Cortex of kidney (tissue), 1 donor: ENCODE measurements around the gene SLC49A3.
"Not testable (repeated sequence)": the region's sequence is repeated elsewhere in the genome, so short reads cannot be mapped to it uniquely, and the experiment has no call there.

Source experiments
- DNase-seq: peaks from one replicate; lab custom pipeline; 2025; lab: John Stamatoyannopoulos, UW

SLC49A3 gene

DNA sequence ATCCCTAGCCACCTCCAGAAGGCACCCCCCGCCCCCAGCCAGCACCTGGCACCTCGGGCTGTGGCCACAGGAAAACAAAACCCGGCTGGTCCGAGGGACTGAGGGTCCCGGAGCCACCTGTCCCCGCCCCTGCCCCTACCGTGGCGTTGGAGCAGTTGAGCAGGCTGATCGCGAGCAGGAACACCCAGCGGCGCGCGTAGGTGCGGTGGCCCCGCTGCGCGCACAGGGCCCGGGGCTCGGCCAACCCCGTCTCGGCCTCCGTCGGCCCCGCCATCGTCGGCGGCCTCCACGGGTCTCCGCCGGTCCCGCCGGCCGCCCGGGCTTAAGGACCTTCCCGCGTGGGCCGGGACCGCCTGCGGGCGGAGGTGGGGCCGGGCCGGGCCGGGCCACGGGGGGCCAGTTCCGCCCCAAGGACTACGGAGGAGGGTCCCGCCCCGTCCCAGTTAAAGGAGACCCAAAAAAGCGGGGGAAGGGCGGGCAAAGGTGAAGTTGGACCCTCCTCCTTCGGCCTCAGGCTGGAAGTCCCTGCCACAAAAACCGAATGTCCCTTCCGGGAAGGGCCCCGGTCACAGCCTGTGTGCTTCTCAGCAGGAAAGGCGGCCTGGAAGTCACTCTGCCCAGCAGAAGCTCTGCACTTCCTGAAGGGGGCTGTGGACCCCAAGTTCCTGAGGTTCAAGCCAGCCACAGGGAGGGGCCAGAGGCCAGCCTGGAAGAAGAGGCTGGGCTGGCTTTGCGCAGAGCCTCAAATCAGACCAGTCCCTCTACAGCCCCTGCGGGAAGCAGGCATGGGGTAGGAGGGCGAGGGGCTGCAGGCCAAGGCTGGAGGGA, at the start of gene SLC49A3:
Gene SLC49A3, minus strand, starts transcription at position 298 of the 828 bp plus-strand sequence. Its CDS starts 24 bp downstream, at position 274.
- DNase-seq = no peak

DNA sequence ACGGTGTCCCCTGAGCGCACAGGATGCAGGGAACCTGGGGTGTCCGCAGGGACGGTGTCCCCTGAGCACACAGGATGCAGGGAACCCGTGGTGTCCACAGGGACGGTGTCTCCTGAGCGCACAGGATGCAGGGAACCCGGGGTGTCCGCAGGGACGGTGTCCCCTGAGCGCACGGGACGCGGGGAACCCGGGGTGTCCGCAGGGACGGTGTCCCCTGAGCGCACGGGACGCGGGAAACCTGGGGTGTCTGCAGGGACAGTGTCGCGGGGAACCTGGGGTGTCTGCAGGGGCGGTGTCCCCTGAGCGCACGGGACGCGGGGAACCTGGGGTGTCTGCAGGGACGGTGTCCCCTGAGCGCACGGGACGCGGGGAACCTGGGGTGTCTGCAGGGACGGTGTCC, 47.6 kb upstream of the SLC49A3 start:
- DNase-seq = not testable (repeated sequence)

DNA sequence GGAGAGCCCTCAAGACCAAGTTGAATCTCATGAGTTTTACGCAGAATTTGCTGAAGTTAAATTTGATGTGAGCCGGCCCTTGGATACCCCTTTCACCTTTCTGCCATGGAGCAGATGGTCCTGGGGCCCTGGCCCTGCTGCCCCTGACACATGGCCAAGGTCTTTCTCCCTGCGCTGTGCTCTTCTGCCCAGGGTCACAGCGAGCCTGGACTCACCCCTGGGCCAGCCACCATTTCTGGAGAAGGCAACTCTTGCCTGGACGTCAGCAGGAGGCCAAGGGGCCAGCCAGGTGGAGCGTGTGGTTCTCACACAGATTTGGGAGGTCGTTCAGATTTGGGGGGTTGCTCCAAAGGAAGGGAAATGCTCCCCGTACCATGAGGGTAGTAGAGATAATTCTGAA, 46.6 kb upstream of the SLC49A3 start:
- no peak for DNase-seq

DNA sequence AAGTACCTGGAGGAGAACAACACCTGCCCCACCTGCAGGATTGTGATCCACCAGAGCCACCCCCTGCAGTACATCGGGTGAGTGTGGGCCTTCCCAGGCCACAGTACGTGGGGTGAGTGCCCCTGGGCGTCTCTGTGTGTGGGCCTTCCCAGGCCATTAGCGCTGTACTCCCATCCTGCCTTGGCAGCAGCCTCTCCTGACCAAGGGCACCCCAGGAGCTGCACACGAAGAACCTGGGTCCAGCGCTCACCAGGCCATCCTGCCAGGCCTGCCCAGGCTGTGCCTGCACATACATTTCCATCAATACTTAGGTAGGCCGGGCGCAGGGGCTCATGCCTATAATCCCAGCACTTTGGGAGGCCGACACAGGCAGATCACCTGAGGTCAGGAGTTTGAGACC, 46.0 kb upstream of the SLC49A3 start:
- no peak for DNase-seq

DNA sequence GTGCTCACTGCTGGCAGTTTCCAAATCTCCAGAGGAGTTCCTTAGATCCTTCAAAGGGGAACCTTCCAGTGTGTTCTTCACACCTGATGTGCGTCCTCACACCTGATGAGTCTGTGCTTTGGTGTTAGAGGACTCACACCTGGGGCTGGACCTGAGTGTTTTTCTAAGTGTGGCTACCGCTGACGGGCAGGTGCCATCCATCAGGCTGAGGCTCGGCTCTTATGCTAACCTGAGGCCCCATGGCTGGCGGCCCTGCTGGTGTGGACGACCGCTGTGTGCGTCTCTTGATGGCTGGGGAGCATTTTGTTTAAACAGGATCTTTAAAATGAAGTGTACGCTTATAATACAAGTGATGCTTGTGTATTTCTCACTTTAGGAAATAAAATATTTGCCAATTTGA, 45.1 kb upstream of the SLC49A3 start:
- no peak for DNase-seq

DNA sequence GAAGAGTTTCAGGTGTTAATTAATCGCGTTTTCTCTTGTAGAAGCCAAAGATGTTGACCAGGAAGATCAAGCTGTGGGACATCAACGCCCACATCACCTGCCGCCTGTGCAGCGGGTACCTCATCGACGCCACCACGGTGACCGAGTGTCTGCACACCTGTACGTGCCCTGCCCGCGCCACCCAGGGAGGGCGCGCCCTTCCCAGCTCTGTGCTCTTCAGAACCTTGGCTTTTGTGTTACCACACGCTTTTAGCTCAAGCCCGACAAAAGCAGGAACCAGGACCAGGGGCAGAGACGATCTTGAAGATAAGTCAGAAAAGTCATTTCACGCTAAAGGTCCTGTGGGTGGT, 44.7 kb upstream of the SLC49A3 start:
- no peak for DNase-seq

DNA sequence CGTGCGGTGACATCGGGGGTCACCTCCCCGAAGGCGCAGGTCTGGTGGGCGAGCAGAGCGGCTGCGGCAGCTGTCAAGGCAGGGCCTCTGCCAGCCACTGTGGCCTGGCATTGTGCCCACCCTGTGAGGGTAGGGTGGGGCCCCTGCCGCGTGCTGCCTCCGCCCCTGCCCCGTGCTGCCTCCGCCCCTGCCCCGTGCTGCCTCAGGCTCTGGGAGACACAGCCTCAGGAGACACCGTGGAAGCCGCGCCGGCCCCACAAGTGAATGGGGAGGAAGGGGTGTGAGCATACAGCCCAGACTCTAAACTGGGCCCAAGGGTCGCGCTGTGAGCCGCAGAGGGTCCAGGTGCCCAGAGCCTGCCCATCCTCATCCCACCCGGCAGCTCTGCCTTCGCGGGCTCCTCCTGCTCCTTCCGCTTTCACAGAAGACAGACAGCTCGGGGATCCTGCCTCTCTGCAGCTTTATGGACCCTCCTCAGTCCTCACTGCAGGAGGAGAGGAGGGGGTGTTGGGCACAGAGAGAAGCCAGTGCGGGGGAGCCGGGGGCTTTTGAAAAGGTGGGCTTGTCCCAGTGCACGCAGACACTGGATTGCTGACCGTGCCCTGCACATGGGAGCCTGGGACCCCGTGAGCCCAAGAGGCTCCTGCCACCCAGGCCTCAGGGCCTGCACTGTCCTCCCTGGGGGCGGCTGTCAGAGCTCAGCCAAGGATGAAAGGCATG, 44.1 kb upstream of the SLC49A3 start:
- DNase-seq = no peak

DNA sequence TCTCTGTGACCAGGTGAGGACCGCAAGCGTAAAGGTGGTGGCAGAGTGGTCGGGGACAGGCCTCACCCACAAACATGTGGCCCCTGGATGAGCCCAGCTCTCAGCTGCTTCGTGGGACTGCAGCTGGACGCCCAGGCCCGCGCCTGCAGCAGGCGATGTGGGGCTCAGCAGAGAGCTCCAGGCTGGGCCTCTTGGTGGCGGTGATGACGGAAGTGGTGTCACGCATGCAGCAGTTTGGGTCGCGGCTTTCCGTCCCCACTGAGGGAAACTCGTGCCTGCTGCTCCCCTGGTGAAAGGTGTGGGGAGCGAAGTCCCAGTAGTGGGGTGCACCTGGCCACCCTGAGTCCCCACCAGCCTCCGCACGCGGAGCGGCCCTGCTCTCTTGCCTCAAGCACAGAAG, 43.5 kb upstream of the SLC49A3 start:
- no peak for DNase-seq

DNA sequence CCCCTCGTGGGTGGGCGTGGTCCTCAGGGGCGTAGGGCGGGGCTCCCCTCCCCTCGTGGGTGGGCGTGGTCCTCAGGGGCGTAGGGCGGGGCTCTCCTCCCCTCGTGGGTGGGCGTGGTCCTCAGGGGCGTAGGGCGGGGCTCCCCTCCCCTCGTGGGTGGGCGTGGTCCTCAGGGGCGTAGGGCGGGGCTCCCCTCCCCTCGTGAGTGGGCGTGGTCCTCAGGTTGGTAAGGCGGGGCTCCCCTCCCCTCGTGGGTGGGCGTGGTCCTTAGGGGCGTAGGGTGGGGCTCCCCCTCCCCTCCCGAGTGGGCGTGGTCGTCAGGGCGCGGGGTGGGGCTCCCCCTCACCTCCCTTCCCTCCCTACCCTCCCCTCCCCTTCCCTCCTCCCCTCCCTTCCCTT, 43.0 kb upstream of the SLC49A3 start:
- not testable (repeated sequence) for DNase-seq

DNA sequence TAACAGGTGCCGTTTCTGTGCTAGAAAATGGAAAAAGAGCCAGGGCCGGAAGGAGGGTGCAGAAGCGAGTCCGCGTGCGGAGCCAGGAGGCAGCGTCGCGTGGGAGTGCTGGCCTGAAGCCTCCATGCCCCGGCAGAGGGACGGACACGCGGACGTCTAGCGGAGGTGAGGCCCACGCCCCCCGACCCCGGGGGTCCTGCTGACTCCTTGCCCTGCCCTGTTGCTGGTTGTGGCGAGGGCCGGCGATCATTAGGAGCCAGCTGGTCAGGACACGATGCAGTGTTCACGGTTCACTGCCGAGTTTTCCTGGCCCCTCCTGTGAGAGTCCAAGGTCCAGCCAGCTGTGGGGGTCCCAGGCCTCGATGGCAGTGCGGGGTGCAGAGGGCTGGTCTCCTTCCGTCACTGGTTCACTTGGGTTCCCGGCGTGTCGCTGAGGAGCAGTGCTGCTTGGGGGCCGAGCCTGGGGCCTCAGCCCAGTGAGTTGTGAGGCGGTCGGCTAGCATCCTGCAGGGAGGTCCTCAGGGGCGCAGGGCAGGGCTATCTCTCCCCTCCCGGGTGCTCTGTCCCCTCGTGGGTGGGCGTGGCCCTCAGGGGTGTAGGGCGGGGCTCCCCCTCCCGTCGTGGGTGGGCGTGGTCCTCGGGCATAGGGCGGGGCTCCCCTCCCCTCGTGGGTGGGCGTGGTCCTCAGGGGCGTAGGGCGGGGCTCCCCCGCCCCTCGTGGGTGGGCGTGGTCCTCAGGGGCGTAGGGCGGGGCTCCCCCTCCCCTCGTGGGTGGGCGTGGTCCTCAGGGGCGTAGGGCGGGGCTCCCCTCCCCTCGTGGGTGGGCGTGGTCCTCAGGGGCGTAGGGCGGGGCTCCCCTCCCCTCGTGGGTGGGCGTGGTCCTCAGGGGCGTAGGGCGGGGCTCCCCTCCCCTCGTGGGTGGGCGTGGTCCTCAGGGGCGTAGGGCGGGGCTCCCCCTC, 42.3 kb upstream of the SLC49A3 start:
- not testable (repeated sequence) for DNase-seq

DNA sequence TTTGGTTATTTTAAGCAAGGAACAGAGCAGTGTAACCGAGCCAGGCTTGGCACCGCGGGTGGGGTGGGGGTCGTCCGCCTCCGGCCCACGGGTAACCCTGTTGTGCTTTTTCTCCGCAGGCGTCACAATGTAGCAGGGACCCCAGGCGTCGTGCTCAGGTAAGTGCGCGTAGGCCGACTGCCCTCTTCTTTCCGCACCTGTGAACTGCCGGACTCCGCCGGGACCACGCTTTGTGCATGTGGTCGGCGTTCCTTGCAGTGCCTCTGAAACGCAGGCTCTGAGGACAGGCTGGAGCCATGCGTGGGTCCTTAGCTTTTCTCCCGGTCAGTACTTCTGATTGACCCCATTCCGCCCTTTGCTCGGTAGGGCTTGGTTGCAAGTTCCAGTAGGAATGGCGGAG, 41.6 kb upstream of the SLC49A3 start:
- no peak for DNase-seq

DNA sequence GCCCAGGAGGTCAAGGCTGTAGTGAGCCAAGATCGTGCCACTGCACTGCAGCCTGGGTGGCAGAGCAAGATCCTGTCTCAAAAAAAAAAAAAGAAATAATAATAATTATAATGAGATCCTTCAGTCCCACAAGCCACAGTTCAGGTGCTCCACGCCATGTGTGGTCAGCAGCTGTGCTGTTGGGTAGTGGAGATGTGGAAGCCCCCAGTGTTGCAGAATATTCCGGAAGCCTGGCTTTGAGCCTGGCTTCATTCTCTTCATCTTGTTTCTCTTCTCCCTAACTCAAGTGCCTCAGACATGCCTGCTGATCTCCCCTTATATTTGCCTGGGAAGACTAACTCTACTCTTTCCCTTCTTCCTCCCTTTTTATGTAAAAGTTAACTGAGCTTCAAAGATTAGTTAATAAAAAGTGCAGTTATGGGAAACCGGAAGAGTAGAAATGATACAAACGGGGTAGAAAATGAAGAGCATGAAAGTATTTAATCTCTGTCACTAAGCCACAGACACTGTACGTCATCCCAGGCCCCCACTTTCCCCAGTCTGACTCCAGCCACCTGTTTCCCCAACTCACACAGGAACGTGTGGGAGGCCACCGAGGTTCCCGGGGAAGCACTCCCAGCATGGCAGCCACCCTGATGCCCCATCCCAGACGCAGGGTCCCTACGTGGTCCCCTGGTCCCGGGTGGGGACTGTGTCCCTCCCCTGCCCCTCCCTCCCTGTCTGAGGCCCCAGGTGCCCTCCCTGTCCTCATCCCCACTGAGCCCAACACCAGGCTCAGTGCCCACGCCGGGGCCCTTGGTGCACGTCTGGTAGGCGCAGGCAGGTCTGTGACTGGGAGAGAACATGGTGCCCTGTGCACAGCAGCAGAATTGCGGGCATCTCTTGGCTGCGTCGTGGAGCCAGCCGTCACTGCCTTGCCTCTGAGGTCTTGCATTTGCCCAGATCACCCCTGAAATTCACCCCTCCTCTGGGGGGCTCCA, 40.7 kb upstream of the SLC49A3 start:
- DNase-seq = no peak

DNA sequence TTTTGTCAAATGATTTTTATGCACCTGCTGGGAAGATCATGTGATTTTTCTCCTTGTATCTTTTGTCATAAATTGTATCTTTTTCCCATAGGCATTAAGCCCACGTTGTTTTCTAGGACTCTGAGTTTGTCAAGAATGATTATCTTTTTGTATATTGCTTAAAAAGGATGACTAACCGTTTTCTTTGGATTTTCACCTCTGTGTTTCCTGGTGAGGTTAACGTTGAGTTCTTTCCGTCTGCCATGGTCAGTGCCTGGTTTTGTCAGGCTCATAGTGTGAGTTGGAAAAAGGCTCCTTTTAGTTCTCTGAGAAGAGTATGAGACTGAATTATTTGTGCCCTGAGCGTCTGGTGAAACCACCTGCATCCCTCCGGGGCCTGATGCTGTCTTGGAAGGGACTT, 38.6 kb upstream of the SLC49A3 start:
- no peak for DNase-seq

DNA sequence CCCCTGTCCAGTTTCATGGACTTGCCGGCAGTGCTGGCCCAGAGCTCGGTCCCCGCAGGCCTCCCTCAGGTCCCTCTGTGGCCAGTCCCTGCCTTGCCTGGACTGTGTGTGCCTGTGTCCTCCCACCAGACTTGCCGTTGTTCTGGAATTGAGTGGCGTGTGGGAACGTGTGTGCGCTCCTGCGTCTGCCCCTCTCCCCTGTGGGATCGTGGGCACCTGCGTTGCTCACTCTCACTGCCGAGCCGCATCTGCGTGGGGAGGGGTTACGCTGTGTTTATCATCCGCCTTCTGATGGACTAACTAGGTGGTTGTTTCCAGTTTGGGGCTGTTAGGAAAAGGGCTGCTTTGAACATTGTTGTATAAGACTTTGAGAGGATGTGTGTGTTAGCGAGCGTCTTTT, 37.9 kb upstream of the SLC49A3 start:
- no peak for DNase-seq

DNA sequence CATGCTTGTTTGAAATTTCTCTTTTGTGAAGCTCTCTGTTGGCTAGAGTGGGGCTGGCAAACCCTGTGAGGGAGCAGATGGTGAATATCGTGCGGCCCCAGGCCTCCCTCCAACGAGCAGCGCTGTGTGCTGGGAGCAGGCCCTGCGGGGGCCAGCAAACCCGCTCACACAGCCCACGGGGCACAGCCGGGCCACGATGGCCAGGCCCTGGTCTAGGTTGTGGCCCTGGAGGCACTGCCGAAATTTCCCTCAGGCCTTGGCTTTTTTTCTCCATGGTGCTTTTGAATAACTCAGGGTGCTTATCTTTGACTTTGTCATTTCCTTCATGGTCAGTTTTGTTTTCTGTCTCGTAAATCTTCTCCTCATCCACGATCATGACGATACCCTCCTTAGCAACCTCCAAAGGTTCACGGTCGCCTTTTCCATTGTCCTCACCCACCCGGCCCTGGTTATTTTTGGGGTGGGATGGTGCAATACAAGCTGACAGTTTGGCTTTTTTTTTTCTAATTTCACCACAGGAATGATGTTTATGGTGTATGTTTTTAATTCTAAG, 37.4 kb upstream of the SLC49A3 start:
- DNase-seq = no peak

DNA sequence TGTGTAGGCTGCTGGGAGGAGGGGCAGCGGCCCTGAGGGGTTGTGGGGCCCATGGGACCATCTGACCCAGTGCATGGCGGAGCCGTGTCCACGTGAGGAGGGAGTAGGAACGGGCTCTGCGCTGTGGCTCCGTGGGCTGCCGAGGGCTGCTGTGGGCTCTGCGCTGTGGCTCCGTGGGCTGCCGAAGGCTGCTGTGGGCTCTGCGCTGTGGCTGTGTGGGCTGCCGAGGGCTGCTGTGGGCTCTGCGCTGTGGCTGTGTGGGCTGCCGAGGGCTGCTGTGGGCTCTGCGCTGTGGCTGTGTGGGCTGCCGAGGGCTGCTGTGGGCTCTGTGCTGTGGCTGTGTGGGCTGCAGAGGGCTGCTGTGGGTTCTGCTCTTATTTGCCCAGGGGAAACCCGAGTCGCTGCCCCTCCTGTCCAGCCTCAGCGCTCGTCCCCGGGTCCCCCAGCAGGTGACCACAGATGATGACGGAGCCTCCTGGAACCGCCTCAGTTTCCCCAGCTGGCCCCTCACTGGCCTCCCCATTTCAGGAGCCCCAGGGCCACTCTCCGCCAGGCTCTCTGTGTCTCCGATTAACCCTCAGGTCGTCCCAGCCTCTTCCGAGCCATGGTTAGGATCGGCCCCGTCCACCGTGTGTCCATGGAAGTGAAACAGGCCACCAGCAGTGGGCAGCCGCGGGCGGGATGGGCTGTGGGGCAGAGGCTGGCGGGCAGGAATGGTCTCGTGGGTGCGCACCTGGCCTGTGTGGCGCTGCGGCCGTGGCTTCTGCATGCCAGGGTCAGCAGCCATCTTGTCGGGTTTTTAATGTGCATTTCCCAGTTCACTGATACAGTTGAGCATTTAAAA, 36.7 kb upstream of the SLC49A3 start:
- no peak for DNase-seq

DNA sequence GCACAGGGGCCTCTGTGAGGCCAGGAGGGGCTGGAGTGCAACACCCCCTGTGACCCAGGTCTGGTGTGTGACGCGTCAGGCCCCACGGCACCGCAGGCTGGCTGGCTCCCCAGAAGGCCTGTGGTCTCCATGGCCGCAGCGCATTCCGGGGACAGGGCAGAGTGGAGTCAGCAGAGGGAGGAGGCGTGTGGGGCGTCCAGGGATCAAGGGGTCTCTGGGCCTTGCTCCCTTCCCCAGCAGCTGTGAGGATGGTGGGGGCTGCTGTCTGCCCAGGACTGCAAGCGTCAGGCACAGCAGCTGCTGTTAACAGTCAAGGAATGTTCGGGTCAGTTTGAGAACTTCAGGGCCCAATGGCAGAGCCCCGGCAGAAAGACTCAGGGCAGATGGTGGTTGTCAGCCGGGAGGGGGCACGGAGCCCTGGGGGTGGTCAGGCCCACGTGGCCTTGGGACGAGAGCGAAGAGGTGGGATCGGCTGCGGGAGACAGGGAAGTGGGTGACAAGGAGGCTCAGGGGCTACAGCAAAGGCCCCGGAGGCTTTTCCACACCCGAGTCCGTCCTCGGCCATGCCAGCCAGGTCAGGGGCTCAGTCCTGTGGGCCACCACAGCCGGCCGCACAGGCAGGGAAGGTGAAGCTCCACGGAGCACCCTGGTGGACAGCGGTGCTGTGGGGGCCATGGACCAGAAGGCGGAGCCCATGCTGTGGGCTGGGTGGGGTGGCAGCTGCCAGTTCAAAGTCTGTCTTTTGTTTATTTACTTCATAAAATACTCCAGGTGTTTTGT, 35.0 kb upstream of the SLC49A3 start:
- no peak for DNase-seq

DNA sequence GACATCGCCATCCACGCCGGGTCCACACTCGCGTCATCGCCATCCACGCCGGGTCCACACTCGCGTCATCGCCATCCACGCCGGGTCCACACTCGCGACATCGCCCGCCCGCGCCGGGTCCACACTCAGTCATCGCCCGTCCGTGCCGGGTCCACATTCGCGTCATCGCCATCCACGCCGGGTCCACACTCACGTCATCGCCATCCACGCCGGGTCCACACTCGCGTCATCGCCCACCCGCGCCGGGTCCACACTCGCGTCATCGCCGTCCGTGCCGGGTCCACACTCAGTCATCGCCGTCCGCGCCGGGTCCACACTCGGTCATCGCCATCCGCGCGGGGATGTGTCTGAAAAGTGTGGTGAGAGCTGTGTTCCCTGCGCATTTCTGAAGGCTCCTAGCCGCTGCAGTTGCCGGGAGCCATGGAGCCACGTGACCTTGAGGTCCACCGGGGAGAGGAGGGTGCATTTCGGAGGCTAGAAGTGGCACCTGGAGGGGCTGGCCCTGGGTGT, 34.0 kb upstream of the SLC49A3 start:
- DNase-seq = no peak

DNA sequence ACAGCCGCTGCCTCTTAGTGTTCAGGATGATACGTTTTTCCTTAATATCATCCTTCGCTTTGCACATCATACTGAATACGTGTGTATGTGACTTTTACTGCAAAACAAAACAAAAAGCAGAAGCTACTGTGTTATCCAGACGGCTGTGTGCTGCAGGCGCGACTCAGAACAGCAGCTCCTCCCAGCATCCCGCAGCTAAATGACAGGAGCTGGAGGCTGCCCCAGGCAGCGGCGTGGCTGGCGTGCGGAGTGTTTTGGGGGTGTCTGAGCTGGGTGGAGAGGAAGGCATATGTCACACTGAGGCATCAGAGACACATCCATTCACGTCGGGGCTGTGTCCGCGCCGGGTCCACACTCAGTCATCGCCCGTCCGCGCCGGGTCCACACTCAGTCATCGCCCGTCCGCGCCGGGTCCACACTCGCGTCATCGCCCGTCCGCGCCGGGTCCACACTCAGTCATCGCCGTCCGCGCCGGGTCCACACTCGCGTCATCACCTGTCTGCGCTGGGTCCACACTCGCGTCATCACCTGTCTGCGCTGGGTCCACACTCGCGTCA, 33.3 kb upstream of the SLC49A3 start:
- DNase-seq = no peak
